Ammon's horn (tissue), 1 donor: Measurements from ENCODE around the gene PPP1R14D.
"Not testable (repeated sequence)": the region's sequence is repeated elsewhere in the genome, so short reads cannot be mapped to it uniquely, and the experiment has no call there.

ENCODE experiments used
- DNase-seq: peaks from one replicate; pipeline ENCODE4 v3.0.0-alpha.2; 2016; ENCODE audit warnings: low spot score

Gene PPP1R14D

GRCh38 chr15:40828447-40829036 is at the start of gene PPP1R14D:
PPP1R14D (minus strand) TSS chr15:40828708; CDS start chr15:40828641, 67 bp downstream.
- no peak for DNase-seq

GRCh38 chr15:40877694-40878093 is 49.2 kb upstream of the PPP1R14D start:
- no peak for DNase-seq

- DNase-seq, result no peak
Measured at GRCh38 chr15:40875991-40876730, 47.7 kb upstream of the PPP1R14D start.

- peak; percentile 49 for DNase-seq
Measured at GRCh38 chr15:40873694-40874561, 45.4 kb upstream of the PPP1R14D start, which contains the start of gene RHOV. RHOV (minus strand) TSS chr15:40874234; CDS start chr15:40874139, 95 bp downstream.

- DNase-seq, result no peak
Measured at GRCh38 chr15:40872791-40873693, 44.5 kb upstream of the PPP1R14D start.

GRCh38 chr15:40871749-40872617 is 43.5 kb upstream of the PPP1R14D start:
- no peak for DNase-seq

GRCh38 chr15:40870716-40871115 is 42.2 kb upstream of the PPP1R14D start:
- no peak for DNase-seq

GRCh38 chr15:40869686-40870085 is 41.2 kb upstream of the PPP1R14D start:
- no peak for DNase-seq

- no peak for DNase-seq
Measured at GRCh38 chr15:40867199-40867598, 38.7 kb upstream of the PPP1R14D start.

- DNase-seq, result no peak
Measured at GRCh38 chr15:40863660-40864270, 35.3 kb upstream of the PPP1R14D start.

GRCh38 chr15:40861147-40861546 is 32.6 kb upstream of the PPP1R14D start:
- DNase-seq, result not testable (repeated sequence)

GRCh38 chr15:40859206-40859851 is 30.8 kb upstream of the PPP1R14D start:
- DNase-seq, result peak; percentile 51

- no peak for DNase-seq
Measured at GRCh38 chr15:40858706-40859105, 30.2 kb upstream of the PPP1R14D start.

- peak; percentile 69 for DNase-seq
Measured at GRCh38 chr15:40857601-40858341, 29.3 kb upstream of the PPP1R14D start.

GRCh38 chr15:40856746-40857145 is 28.2 kb upstream of the PPP1R14D start:
- no peak for DNase-seq

- DNase-seq, result no peak
Measured at GRCh38 chr15:40855706-40856234, 27.3 kb upstream of the PPP1R14D start.

GRCh38 chr15:40854161-40854560 is 25.7 kb upstream of the PPP1R14D start:
- DNase-seq, result no peak

GRCh38 chr15:40853241-40853890 is 24.9 kb upstream of the PPP1R14D start:
- no peak for DNase-seq
